Measurements from ENCODE around the gene MCM9.
"Not testable (repeated sequence)": the region's sequence is repeated elsewhere in the genome, so short reads cannot be mapped to it uniquely, and the experiment has no call there.

MCM9 gene

DNA sequence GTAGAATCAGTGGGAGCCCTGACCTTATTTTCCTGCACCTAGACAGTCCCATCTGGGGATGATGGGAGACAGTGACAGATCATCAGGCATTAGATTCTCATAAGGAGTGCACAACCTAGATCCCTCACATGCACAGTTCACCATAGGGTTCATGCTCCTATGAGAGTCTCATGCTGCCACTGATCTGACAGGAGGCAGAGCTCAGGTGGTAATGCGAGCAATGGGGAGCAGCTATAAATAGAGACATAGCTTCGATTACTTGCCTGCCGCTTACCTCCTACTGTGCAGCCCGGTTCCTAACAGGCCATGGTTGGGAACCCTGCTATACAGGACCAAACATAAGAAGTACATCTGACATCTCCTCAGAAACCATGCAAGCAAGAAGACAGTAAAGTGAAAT is 72.5 kb downstream of the MCM9 start:
- DNase-seq (ENCODE audit: low read depth) = no peak

DNA sequence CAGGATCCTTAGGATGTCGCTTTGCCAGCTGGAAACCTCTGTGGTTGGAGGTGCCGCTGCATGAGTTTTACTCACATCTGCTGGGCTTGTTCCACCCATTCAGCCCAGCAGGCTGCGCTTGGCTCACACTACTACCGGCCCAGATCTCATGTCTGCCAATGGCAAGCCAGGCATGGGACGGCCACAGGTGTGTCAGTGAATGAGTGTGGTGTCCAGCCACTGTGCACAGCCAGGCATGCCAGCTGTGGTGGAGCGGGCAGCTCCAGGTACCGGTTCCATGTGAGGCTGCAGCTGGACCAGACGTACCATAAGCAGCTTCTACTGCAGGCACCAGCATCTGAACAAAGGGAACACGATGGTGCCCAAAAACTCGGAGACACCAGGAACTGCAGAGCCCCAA is 74.1 kb downstream of the MCM9 start:
- no peak for DNase-seq (ENCODE audit: low read depth)

DNA sequence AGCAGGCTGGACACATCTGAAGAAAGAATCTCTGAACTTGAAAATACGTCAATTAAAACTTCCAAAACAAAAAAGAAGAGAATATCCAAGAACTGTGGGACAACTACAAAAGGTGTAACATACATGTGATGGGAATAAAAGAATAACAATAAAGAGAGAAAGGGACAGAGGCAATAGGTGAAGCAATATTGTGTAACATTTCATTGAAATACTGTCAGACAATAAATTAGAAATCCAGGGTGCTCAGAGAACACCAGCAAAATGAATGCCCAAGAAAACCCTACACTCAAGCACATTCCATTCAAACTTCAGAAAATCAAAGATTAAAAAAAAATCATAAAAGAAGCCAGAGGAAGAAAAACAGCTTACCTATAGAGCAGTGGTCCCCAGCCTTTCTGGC is 74.6 kb downstream of the MCM9 start:
- DNase-seq (ENCODE audit: low read depth) = no peak

DNA sequence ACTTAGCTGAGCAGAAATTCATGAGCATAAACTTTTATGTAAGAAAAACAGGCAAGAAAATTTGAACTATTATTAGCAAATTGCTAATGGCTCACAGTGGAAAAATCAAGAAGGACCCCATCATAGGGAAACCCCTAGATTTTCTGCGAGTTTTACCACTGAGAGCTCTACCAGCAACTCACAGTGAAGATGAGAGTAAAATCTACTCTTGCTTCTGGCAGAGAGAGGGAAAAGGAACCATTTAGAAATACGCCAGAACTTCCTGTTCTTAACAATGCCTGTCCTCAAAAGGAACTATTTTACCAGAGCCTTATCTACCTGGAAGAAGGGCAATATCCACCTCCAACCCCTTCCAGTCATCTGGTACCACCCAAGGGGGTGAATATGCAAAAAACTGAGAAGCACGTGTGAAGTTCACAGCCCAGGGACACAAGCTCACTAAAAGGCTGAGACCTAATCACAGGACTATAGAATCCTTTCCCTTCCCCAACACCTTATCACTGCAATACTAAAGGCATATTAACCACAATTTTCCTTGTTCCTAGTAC is 75.4 kb downstream of the MCM9 start:
- no peak for DNase-seq (ENCODE audit: low read depth)

DNA sequence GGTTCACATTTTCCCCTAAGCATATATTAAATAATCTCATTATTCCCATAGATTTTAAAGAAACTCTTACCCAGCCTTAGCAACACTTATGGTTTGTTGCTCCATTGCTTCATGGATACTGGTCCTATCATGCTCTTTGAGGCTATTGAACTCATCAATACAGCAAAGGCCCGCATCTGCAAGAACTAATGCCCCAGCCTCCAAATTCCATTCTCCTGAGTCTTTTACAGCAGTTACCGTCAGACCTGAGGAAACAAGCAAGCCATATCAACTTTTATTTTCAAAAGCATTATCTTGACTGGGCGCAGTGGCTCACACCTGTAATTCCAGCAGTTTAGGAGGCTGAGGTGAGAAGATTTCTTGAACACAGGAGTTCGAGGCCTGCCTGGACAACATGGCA is 78.7 kb downstream of the MCM9 start:
- DNase-seq (ENCODE audit: low read depth) = no peak

- no peak for DNase-seq (ENCODE audit: low read depth)
These were observed 81.6 kb downstream of the MCM9 start for GRCh38 chr6:118853408-118853807.

- no peak for DNase-seq (ENCODE audit: low read depth)
These were observed 90.0 kb downstream of the MCM9 start for GRCh38 chr6:118844915-118845314.

- DNase-seq (ENCODE audit: low read depth) = no peak
These were observed 91.1 kb downstream of the MCM9 start for GRCh38 chr6:118843685-118844390.

DNA sequence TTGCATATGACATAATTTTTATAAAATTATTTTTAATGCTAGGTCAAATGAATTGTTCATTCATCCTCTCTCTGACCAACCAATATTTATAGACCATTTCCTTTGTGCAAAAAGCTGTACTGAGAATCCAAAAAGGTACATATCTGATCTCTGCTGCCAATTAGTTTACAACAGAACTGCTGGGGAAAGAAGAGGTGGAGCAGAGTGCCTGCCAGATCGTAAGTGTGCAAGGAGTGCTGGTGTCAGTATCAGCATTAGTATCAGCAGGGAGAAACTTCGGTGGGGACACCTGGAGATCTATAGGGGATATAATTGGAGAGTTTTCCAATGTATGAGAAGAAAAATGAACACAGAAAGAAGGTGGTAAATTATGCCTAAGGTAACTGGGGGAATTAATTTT is 104.3 kb downstream of the MCM9 start:
- DNase-seq (ENCODE audit: low read depth) = no peak

- peak; percentile 3 for DNase-seq (ENCODE audit: low read depth)
These were observed 105.0 kb downstream of the MCM9 start for GRCh38 chr6:118829817-118830478.

GRCh38 chr6:118826096-118826495 is 108.9 kb downstream of the MCM9 start:
- no peak for DNase-seq (ENCODE audit: low read depth)

GRCh38 chr6:118825661-118826060 is 109.3 kb downstream of the MCM9 start:
- DNase-seq (ENCODE audit: low read depth) = no peak

DNA sequence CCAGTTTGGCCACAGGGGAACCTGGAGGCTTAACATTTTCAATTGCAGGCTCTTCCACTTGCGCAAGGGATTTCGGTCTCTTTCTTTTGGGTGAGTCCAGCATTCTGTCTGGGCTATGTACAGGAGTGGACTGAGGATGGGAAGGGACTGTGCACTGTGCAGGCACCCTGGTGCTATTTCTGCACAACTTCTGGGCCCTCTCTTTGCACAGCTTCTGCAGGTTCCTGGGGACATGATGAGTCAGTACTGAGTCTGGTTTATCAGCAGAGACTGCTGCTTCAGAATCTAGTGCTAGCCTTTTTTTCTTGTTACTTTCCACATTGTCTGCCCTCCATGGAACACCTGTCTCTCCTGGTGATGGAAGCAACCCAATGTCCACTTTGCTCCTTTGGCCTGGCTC is 119.5 kb downstream of the MCM9 start:
- no peak for DNase-seq (ENCODE audit: low read depth)

- DNase-seq (ENCODE audit: low read depth) = peak; percentile 56
These were observed 121.2 kb downstream of the MCM9 start for GRCh38 chr6:118813775-118814174.

DNA sequence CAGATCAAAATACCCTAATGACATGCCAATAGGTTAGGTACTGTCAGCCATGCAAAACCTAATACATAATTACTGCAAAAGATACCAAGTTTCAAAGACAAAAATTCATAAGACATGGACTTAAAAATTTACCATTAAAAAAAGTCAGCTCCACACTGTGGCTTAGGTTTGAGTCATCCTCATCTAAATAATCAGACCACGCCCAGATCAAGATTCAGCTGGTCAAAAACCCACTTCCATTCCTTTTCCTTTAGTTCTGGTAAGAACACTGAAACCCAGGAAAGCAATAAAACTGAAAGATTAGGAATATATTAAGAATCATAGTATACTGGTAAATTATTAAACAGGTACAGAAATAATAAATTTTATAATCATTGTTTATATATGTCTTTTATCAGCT is 122.0 kb downstream of the MCM9 start:
- peak; percentile 32 for DNase-seq (ENCODE audit: low read depth)

GRCh38 chr6:118810420-118811027 is 124.4 kb downstream of the MCM9 start:
- peak; percentile 10 for DNase-seq (ENCODE audit: low read depth)

- no peak for DNase-seq (ENCODE audit: low read depth)
These were observed 125.9 kb downstream of the MCM9 start for GRCh38 chr6:118808793-118809638.

- DNase-seq (ENCODE audit: low read depth) = peak; percentile 13
These were observed 130.9 kb downstream of the MCM9 start for GRCh38 chr6:118804091-118804490.

DNA sequence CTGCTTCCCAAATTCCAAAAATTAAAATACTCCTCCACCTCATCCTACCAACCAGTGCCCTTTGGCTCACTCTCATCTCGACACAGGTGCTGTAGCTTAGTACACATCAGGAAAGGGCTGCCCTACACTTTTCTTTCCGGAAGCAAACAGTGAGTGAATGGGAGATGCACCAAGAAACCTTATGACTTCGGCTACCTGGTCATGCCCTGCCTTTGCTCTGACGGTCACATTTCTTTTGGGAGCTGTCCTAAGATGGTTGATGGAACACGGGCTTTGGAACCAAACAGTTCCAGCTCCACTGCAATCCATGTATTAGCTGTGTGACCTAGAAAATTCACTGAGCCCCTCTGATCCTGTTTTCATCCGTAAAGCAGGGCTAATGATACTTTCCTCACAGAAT is 133.7 kb downstream of the MCM9 start:
- DNase-seq (ENCODE audit: low read depth) = no peak

- DNase-seq (ENCODE audit: low read depth) = peak; percentile 82
These were observed 134.4 kb downstream of the MCM9 start for GRCh38 chr6:118800394-118801071.

DNA sequence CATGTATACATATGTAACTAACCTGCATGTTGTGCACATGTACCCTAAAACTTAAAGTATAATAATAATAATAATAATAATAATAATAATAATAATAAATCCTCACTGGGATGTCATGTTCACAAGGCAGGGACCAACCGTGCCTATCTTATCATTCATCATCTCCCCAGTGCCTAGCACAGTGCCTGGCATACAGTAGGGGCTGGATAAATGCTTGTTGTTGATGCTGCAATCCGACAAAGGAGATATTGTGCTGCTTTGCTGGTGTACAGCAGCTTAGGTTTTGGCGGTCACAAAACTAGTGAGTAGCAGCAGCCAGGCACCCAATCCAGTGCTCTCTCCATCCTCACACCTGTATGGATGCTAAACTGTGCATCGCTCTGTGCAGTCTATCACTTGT is 135.1 kb downstream of the MCM9 start:
- no peak for DNase-seq (ENCODE audit: low read depth)

DNA sequence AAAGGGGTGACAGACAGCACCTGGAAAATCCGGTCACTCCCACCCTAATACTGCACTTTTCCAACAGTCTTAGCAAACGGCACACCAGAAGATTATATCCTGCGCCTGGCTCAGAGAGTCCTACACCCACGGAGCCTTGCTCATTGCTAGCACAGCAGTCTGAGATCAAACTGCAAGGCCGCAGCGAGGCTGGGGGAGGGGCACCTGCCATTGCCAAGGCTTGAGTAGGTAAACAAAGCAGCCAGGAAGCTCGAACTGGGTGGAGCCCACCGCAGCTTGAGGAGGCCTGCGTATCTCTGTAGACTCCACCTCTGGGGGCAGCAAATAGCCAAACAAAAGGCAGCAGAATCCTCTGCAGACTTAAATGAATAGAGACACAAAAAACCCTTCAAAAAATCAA is 138.4 kb downstream of the MCM9 start:
- not testable (repeated sequence) for DNase-seq (ENCODE audit: low read depth)

Measured in EH (cell line).